ENCODE data around the gene CYP19A1. TPM values are rescaled to one million over a fixed set of nuclear protein-coding genes. Genes with fewer than 3 reads are reported as not detected.

The CYP19A1 gene
- total and polyA plus RNA-seq, 2 of the 8 experiments (the other 6 are each of a cell fraction or from before 2014, with no cell fraction given), result not detected

- Histone ChIP-seq H3K36me3 (ENCODE audit: control insufficient read depth in 2 of 4, insufficient read depth in 4 of 4, low read length in 3 of 4) (no peaks in the 10 kb centered on the region), H4K5ac (ENCODE audit: insufficient read length, low read depth, low read length) (no peak overlapping the region), H3K23me2 (ENCODE audit: low read depth, low read length) (no peaks in the 10 kb centered on the region), H3K23ac (ENCODE audit: insufficient read length) (no peak overlapping the region), H3K14ac (ENCODE audit: insufficient read length) (no peak overlapping the region), H3K18ac (ENCODE audit: extremely low read depth, low read length) (no peak overlapping the region), H3K79me1 (ENCODE audit: low read depth, low read length) (no peaks in the 10 kb centered on the region), H3K9ac (replicated peaks in 1 of 4; ENCODE audit: extremely low read depth in 1 of 4, low read depth in 3 of 4, low read length in 3 of 4) (no peak overlapping the region), H4K8ac (ENCODE audit: extremely low read depth, insufficient read depth, low read length) (no peak overlapping the region), H4K20me1 (replicated peaks in 1 of 2; ENCODE audit: control insufficient read depth in 1 of 2, insufficient read depth in 2 of 2, low read length in 2 of 2) (no peaks in the 10 kb centered on the region), H3K4ac (replicated peaks; ENCODE audit: insufficient read length, low read depth, low read length) (no peak overlapping the region), H4K91ac (replicated peaks; ENCODE audit: insufficient read length, low read length) (no peak overlapping the region), H3K27ac (ENCODE audit: low read depth, low read length) (no peak overlapping the region), H2BK120ac (replicated peaks; ENCODE audit: low read depth, low read length) (no peak overlapping the region), H2BK15ac (ENCODE audit: low read length) (no peak overlapping the region), H2BK5ac (ENCODE audit: low read depth, low read length) (no peak overlapping the region), H2BK20ac (ENCODE audit: low read length) (no peak overlapping the region), H3K27me3 (replicated peaks in 1 of 4; ENCODE audit: control insufficient read depth in 3 of 4, extremely low read depth in 1 of 4, insufficient read depth in 3 of 4, low read length in 3 of 4) (no peaks in the 10 kb centered on the region), H3K4me3 (ENCODE audit: extremely low read depth in 1 of 4, insufficient read depth in 2 of 4, low read depth in 3 of 4, low read length in 4 of 4) (no peak overlapping the region), H3K4me1 (replicated peaks in 1 of 4; ENCODE audit: control insufficient read depth in 3 of 4, insufficient read depth in 4 of 4, low read length in 3 of 4) (no peaks in the 10 kb centered on the region), H3K9me3 (ENCODE audit: insufficient read depth in 2 of 2, low read depth in 1 of 2, low read length in 1 of 2) (no peaks in the 10 kb centered on the region), H2AK5ac (ENCODE audit: low read depth, low read length) (no peak overlapping the region), H3K56ac (replicated peaks; ENCODE audit: insufficient read length, low read depth, low read length) (no peak overlapping the region), H2BK12ac (ENCODE audit: low read depth, low read length) (no peak overlapping the region), H2AFZ (ENCODE audit: low read length) (no peak overlapping the region), H3K79me2 (ENCODE audit: control insufficient read depth in 1 of 2, insufficient read depth in 2 of 2, low read length in 2 of 2) (no peaks in the 10 kb centered on the region), H3K4me2 (ENCODE audit: insufficient read depth in 1 of 2, low read depth in 2 of 2, low read length in 2 of 2) (no peak overlapping the region)
- WGBS, 2 experiments (ENCODE audit: extremely low coverage in 1 of 2, insufficient coverage in 1 of 2, insufficient read length in 1 of 2, insufficient replicate concordance in 2 of 2, low coverage in 1 of 2, low lambda C conversion rate in 2 of 2, missing lambda C conversion rate in 1 of 2), result 92% methylated on average over 3 of the region's 3 CpGs; no CpG with 5 or more reads in 1 of the 2 experiments
- FAIRE-seq, result no peak
- ChIA-PET POLR2A (ENCODE audit: partially characterized antibody) (interaction anchor here (1.0 to 1.3 kb wide), 2 partner anchors 13 to 21 kb away, joined by 3 read pairs; no protein-coding TSS in a partner anchor), CTCF (ENCODE audit: partially characterized antibody) (interaction anchor here (1.0 to 3.4 kb wide), 7 partner anchors 10 to 232 kb away, joined by 3 to 38 read pairs (median 7); no protein-coding TSS in a partner anchor)
- no peak for DNase-seq (ENCODE audit: low read depth in 1 of 2, low spot score in 2 of 2)
- TF ChIP-seq SIN3A (conservative IDR thresholded peaks at IDR 0.05 in 1 of 2, IDR thresholded peaks at IDR 0.05 in 1 of 2; ENCODE audit: low read depth in 1 of 2, low read length in 2 of 2) (no peak), SRF (IDR thresholded peaks at IDR 0.05; ENCODE audit: low read depth, low read length) (no peak), SUZ12 (IDR thresholded peaks at IDR 0.05; ENCODE audit: low read length) (no peak)
Observed at GRCh38 chr15:51171634-51171932, 166.8 kb downstream of the CYP19A1 start.
